IMR-90 (cell line): ENCODE measurements around the gene FBXW7. TPM values are rescaled to one million over a fixed set of nuclear protein-coding genes. Genes with fewer than 3 reads are reported as not detected.

Experiments
- ATAC-seq: fragments of 200-7000 bp; cut with Tn5 transposase; 2 replicates; pipeline ENCODE4 v1.9.1; 2020; ENCODE audit warnings: low read depth, mild to moderate bottlenecking, moderate library complexity
- BruUV-seq: library from RNA; stranded (reverse); fragments of 400-500 nt; replicated peaks from 2 replicates; lab custom pipeline; 2021; lab: Mats Ljungman, UMichigan
- CTCF ChIA-PET: fragments of 300-600 bp; formaldehyde crosslinking; extraction: SDS; loops from one replicate; lab custom pipeline; 2021; ENCODE audit warnings: antibody characterized with exemption; lab: Yijun Ruan, JAX
- POLR2A ChIA-PET: fragments of 300-600 bp; sonication (Branson Sonifier 250); formaldehyde crosslinking; loops from one replicate; lab custom pipeline; 2022; ENCODE audit warnings: antibody characterized with exemption; ENCODE audit not compliant: unreplicated experiment; lab: Charles Lee
- DNase-seq: peaks from one replicate; pipeline ENCODE4 v3.0.0; 2013
- H2AFZ ChIP-seq: replicated peaks from 2 replicates; pipeline ENCODE3; 2013; ENCODE audit warnings: low read length, mild to moderate bottlenecking; ENCODE audit not compliant: poor library complexity
- H2AK5ac ChIP-seq: 2 replicates; pipeline ENCODE4 v1.6.1; 2013; ENCODE audit warnings: low read depth, low read length, inconsistent platforms
- H2AK9ac ChIP-seq: replicated peaks from 2 replicates; pipeline ENCODE3; 2013; ENCODE audit warnings: mild to moderate bottlenecking, low read depth, low read length, moderate library complexity; ENCODE audit not compliant: poor library complexity
- H2BK120ac ChIP-seq: 2 replicates; pipeline ENCODE4 v1.6.1; 2013; ENCODE audit warnings: low read depth, low read length, inconsistent platforms
- H2BK15ac ChIP-seq: 3 replicates; pipeline ENCODE4 v1.6.1; 2013; ENCODE audit warnings: low read depth, low read length, inconsistent platforms
- H2BK20ac ChIP-seq: 2 replicates; pipeline ENCODE4 v1.6.1; 2013; ENCODE audit warnings: low read depth, mild to moderate bottlenecking, inconsistent platforms, low read length, moderate library complexity
- H2BK5ac ChIP-seq: 2 replicates; pipeline ENCODE4 v1.6.1; 2013; ENCODE audit warnings: mild to moderate bottlenecking, low read depth, low read length, inconsistent platforms; ENCODE audit not compliant: poor library complexity, severe bottlenecking
- H3K14ac ChIP-seq: replicated peaks from 2 replicates; pipeline ENCODE4 v1.6.1; 2013; ENCODE audit warnings: low read depth, low read length, inconsistent platforms
- H3K18ac ChIP-seq: 2 replicates; pipeline ENCODE4 v1.6.1; 2013; ENCODE audit warnings: low read depth, low read length, control low read depth
- H3K23ac ChIP-seq: 2 replicates; pipeline ENCODE4 v1.6.1; 2013; ENCODE audit warnings: low read depth, low read length, inconsistent platforms
- H3K27ac ChIP-seq: 2 replicates; pipeline ENCODE4 v1.5.1; 2013; ENCODE audit warnings: mild to moderate bottlenecking, control low read depth, low read length; ENCODE audit not compliant: insufficient read depth
- H3K27me3 ChIP-seq: 2 replicates; pipeline ENCODE4 v1.6.1; 2013; ENCODE audit warnings: low read length; ENCODE audit not compliant: control insufficient read depth, insufficient read depth
- H3K36me3 ChIP-seq: 2 replicates; pipeline ENCODE4 v1.6.1; 2013; ENCODE audit warnings: low read length, mixed read lengths; ENCODE audit not compliant: control insufficient read depth, insufficient read depth
- H3K4ac ChIP-seq: 2 replicates; pipeline ENCODE4 v1.6.1; 2013; ENCODE audit warnings: low read depth, low read length, inconsistent platforms
- H3K4me1 ChIP-seq: 2 replicates; pipeline ENCODE4 v1.6.1; 2013; ENCODE audit warnings: low read length, mixed read lengths; ENCODE audit not compliant: control insufficient read depth, insufficient read depth
- H3K4me2 ChIP-seq: 2 replicates; pipeline ENCODE4 v1.6.1; 2013; ENCODE audit warnings: low read depth, mild to moderate bottlenecking, control low read depth, low read length, moderate library complexity
- H3K4me3 ChIP-seq: 2 replicates; pipeline ENCODE4 v1.5.1; 2013; ENCODE audit warnings: low read depth, mild to moderate bottlenecking, control low read depth, low read length, moderate library complexity; ENCODE audit not compliant: insufficient read depth
- H3K56ac ChIP-seq: 2 replicates; pipeline ENCODE4 v1.6.1; 2013; ENCODE audit warnings: low read length, inconsistent platforms; ENCODE audit not compliant: insufficient read depth; ENCODE audit errors: extremely low read depth
- H3K79me1 ChIP-seq, 2 experiments: 2 replicates each; pipeline ENCODE4 v1.6.1; 2013; ENCODE audit warnings: low read length in 2 of 2, inconsistent platforms in 1 of 2, low read depth in 1 of 2
- H3K9ac ChIP-seq: 2 replicates; pipeline ENCODE4 v1.6.1; 2013; ENCODE audit warnings: low read depth, low read length, control low read depth
- H3K9me1 ChIP-seq: 2 replicates; pipeline ENCODE4 v1.6.1; 2013; ENCODE audit warnings: low read length, inconsistent platforms; ENCODE audit not compliant: insufficient read depth
- H3K9me3 ChIP-seq: 2 replicates; pipeline ENCODE4 v1.6.1; 2013; ENCODE audit warnings: low read length; ENCODE audit not compliant: control insufficient read depth, insufficient read depth
- H4K20me1 ChIP-seq: 2 replicates; pipeline ENCODE4 v1.6.1; 2013; ENCODE audit warnings: low read length, inconsistent platforms; ENCODE audit not compliant: insufficient read depth
- H4K5ac ChIP-seq: 2 replicates; pipeline ENCODE4 v1.6.1; 2013; ENCODE audit warnings: mild to moderate bottlenecking, low read depth, low read length, control low read depth
- H4K8ac ChIP-seq, 2 experiments: 2 replicates each; pipeline ENCODE4 v1.6.1; 2013; ENCODE audit warnings: low read depth in 2 of 2, low read length in 2 of 2, control low read depth in 1 of 2, inconsistent platforms in 1 of 2
- H4K91ac ChIP-seq: 2 replicates; pipeline ENCODE4 v1.6.1; 2013; ENCODE audit warnings: low read depth, low read length, inconsistent platforms; ENCODE audit not compliant: insufficient read depth
- CHD1 ChIP-seq: IDR thresholded peaks from 2 replicates; pipeline ENCODE4 v1.6.1; 2012; ENCODE audit warnings: low read depth, low read length, improper control_type of control experiment
- FOS ChIP-seq: fragments of 150-350 bp; IDR thresholded peaks from 2 replicates; pipeline ENCODE4 v1.6.1; 2016; ENCODE audit warnings: low read depth, low read length
- MAFK ChIP-seq: IDR thresholded peaks from 2 replicates; pipeline ENCODE4 v1.6.1; 2012; ENCODE audit warnings: low read depth, low read length, improper control_type of control experiment
- POLR2A ChIP-seq: IDR thresholded peaks from 2 replicates; pipeline ENCODE4 v1.6.1; 2012; ENCODE audit warnings: mild to moderate bottlenecking, low read depth, low read length
- RCOR1 ChIP-seq: IDR thresholded peaks from 2 replicates; pipeline ENCODE4 v1.6.1; 2012; ENCODE audit warnings: mild to moderate bottlenecking, low read length, improper control_type of control experiment; ENCODE audit not compliant: insufficient replicate concordance
- RFX5 ChIP-seq: IDR thresholded peaks from 2 replicates; pipeline ENCODE4 v1.8.0; 2012; ENCODE audit warnings: low read depth, mild to moderate bottlenecking, low read length, moderate library complexity
- USF2 ChIP-seq: fragments of 150-350 bp; IDR thresholded peaks from 2 replicates; pipeline ENCODE4 v1.6.1; 2017; ENCODE audit warnings: mild to moderate bottlenecking, antibody characterized with exemption, low read length, low read depth
- WGBS, 2 experiments: methylation state at CpG; one replicate each; pipeline versions ENCODE4 v1.1.5 to v1.1.7; 2013; ENCODE audit warnings: missing lambda C conversion rate in 2 of 2; ENCODE audit not compliant: insufficient read length in 1 of 2; ENCODE audit errors: extremely low coverage in 2 of 2; 5-methylcytosine and 5-hydroxymethylcytosine counted together
- dilution Hi-C: fragments of 300-500 bp; cut with HindIII; formaldehyde crosslinking; loops from one replicate; pipeline ENCODE4 v1.14.3; 2018; ENCODE audit warnings: low sequenced_read_pairs; ENCODE audit not compliant: unreplicated experiment
- in situ Hi-C: fragments of 300-500 bp; cut with MboI; formaldehyde crosslinking; loops from 3 replicates; pipeline ENCODE4 v1.14.3; 2019; ENCODE audit warnings: low sequenced_read_pairs, inconsistent platforms, mixed read lengths
- intact Hi-C: fragments of 100-400 bp; cut with micrococcal nuclease; formaldehyde crosslinking; loops from 2 replicates; pipeline ENCODE4 v1.10.0; 2022
- polyA plus RNA-seq, 3 experiments: library from polyadenylated mRNA; depleted of rRNA; stranded (reverse); fragments of >200 nt; gene quantifications; 2 replicates each; pipeline ENCODE4 v1.2.3, GENCODE V29; 2012; ENCODE audit warnings: low replicate concordance in 1 of 3
- total RNA-seq: library from RNA; depleted of rRNA; stranded (reverse); fragments of >200 nt; gene quantifications from 2 replicates; pipeline ENCODE4 v1.2.3, GENCODE V29; 2012
- TF ChIP-seq, protein P1 (sequence below): fragments of 150-350 bp; IDR thresholded peaks from 2 replicates; pipeline ENCODE4 v1.6.1; 2016; ENCODE audit warnings: low read depth, mild to moderate bottlenecking, low read length, moderate library complexity, borderline replicate concordance

The FBXW7 gene
- total and polyA plus RNA-seq, 2 of the 4 experiments (the other 2 are of a cell fraction), result 7.2 to 27.4 TPM

- DNase-seq (no peak), ATAC-seq (no peak)
- no peak overlapping the region for H2AK5ac ChIP-seq
- no peak overlapping the region for H3K4ac ChIP-seq
- H3K18ac ChIP-seq, result no peak overlapping the region
- H3K36me3 ChIP-seq, result peaks cover 8% of the 10 kb centered on the region
- ChIA-PET POLR2A (no interaction called here), CTCF (interaction anchor here (1.1 to 1.2 kb wide), 2 partner anchors 29 to 62 kb away, joined by 3 to 6 read pairs; no protein-coding TSS in a partner anchor)
- no TSS peak for BruUV-seq
- no peak overlapping the region for H3K14ac ChIP-seq
- intact Hi-C loops (no loop called here), dilution Hi-C loops (no loop called here), in situ Hi-C loops (no loop called here)
- H2AK9ac ChIP-seq, result no peak overlapping the region
- H3K79me1 ChIP-seq, result peaks cover 0 to 2% of the 10 kb centered on the region in 2 experiments; a peak in 2 of 4 replicates
- no peak overlapping the region for H3K9ac ChIP-seq
- no peak overlapping the region for H3K27ac ChIP-seq
- H4K5ac ChIP-seq, result no peak overlapping the region
- no peak overlapping the region for H3K4me3 ChIP-seq
- no peak overlapping the region for H3K23ac ChIP-seq
- no peaks in the 10 kb centered on the region for H3K27me3 ChIP-seq
- TF ChIP-seq FOS, result no peak
- TF ChIP-seq RCOR1, result no peak
- no peak for TF ChIP-seq USF2
- no peak for TF ChIP-seq MAFK
- no peak for TF ChIP-seq CHD1
- TF ChIP-seq RFX5, result no peak
- no peak for TF ChIP-seq POLR2A
- TF ChIP-seq, protein P1, sequence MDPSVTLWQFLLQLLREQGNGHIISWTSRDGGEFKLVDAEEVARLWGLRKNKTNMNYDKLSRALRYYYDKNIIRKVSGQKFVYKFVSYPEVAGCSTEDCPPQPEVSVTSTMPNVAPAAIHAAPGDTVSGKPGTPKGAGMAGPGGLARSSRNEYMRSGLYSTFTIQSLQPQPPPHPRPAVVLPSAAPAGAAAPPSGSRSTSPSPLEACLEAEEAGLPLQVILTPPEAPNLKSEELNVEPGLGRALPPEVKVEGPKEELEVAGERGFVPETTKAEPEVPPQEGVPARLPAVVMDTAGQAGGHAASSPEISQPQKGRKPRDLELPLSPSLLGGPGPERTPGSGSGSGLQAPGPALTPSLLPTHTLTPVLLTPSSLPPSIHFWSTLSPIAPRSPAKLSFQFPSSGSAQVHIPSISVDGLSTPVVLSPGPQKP, result no peak
- H3K4me1 ChIP-seq, result no peaks in the 10 kb centered on the region
- H3K56ac ChIP-seq, result no peak overlapping the region
- no peak overlapping the region for H2BK120ac ChIP-seq
- H2BK15ac ChIP-seq, result no peak overlapping the region
- no peak overlapping the region for H2BK20ac ChIP-seq
- no peak overlapping the region for H2AFZ ChIP-seq
- H4K91ac ChIP-seq, result no peak overlapping the region
- H3K4me2 ChIP-seq, result no peak overlapping the region
- WGBS, 2 experiments, result no CpG with 5 or more reads among the region's 1 CpG
- H3K9me3 ChIP-seq, result no peaks in the 10 kb centered on the region
- no peaks in the 10 kb centered on the region for H3K9me1 ChIP-seq
- no peak overlapping the region for H2BK5ac ChIP-seq
- H4K8ac ChIP-seq, result no peak overlapping the region
- no peaks in the 10 kb centered on the region for H4K20me1 ChIP-seq
Measured at GRCh38 chr4:152323221-152323620, 212.7 kb downstream of the FBXW7 start.
